HEK293T (cell line): ENCODE measurements around the gene SNAP29.

Source experiments
- CTCF ChIA-PET: fragments of 350-600 bp; formaldehyde crosslinking; extraction: SDS; loops from one replicate; lab custom pipeline; 2021; ENCODE audit warnings: antibody characterized with exemption, inconsistent platforms; lab: Yijun Ruan, JAX
- POLR2A ChIA-PET: fragments of 350-600 bp; formaldehyde crosslinking; extraction: SDS; loops from one replicate; lab custom pipeline; 2020; ENCODE audit warnings: antibody characterized with exemption, inconsistent platforms; lab: Yijun Ruan, JAX
- DNase-seq: peaks from one replicate; pipeline ENCODE4 v3.0.0; 2012; ENCODE audit warnings: mixed read lengths; ENCODE audit errors: extremely low spot score
- ARNT ChIP-seq: fragments of 450-650 bp; IDR thresholded peaks from 2 replicates; pipeline ENCODE4 v1.6.1; 2017; ENCODE audit warnings: mild to moderate bottlenecking
- BHLHE40 ChIP-seq: fragments of 450-650 bp; IDR thresholded peaks from 2 replicates; pipeline ENCODE4 v1.6.1; 2016; ENCODE audit warnings: mild to moderate bottlenecking, moderate library complexity, borderline replicate concordance
- CTBP1 ChIP-seq: fragments of 450-650 bp; IDR thresholded peaks from 2 replicates; pipeline ENCODE4 v1.6.1; 2016; ENCODE audit warnings: borderline replicate concordance
- ELF4 ChIP-seq: fragments of 450-650 bp; IDR thresholded peaks from 2 replicates; pipeline ENCODE4 v1.6.1; 2017; ENCODE audit warnings: antibody characterized with exemption
- FOXA1 ChIP-seq: fragments of 450-650 bp; IDR thresholded peaks from 2 replicates; pipeline ENCODE4 v1.6.1; 2016; ENCODE audit warnings: mild to moderate bottlenecking
- FOXK2 ChIP-seq: fragments of 450-650 bp; IDR thresholded peaks from 2 replicates; pipeline ENCODE4 v1.6.1; 2016; ENCODE audit warnings: mild to moderate bottlenecking
- FOXM1 ChIP-seq: fragments of 450-650 bp; IDR thresholded peaks from 2 replicates; pipeline ENCODE4 v1.6.1; 2017; ENCODE audit warnings: mild to moderate bottlenecking, borderline replicate concordance
- HDGF ChIP-seq: fragments of 450-650 bp; IDR thresholded peaks from 2 replicates; pipeline ENCODE4 v1.6.1; 2017; ENCODE audit warnings: antibody characterized with exemption, borderline replicate concordance
- L3MBTL2 ChIP-seq: fragments of 450-650 bp; conservative IDR thresholded peaks from 2 replicates; pipeline ENCODE4 v1.6.1; 2016; ENCODE audit warnings: mild to moderate bottlenecking
- LEF1 ChIP-seq: fragments of 450-650 bp; IDR thresholded peaks from 2 replicates; pipeline ENCODE4 v1.6.1; 2017; ENCODE audit warnings: mild to moderate bottlenecking, borderline replicate concordance
- NFRKB ChIP-seq: fragments of 450-650 bp; IDR thresholded peaks from 2 replicates; pipeline ENCODE4 v1.6.1; 2016; ENCODE audit warnings: mild to moderate bottlenecking, moderate library complexity
- PKNOX1 ChIP-seq: fragments of 450-650 bp; IDR thresholded peaks from 2 replicates; pipeline ENCODE4 v1.6.1; 2016
- SP1 ChIP-seq: fragments of 450-650 bp; IDR thresholded peaks from 2 replicates; pipeline ENCODE4 v1.6.1; 2017
- SUZ12 ChIP-seq: fragments of 450-650 bp; IDR thresholded peaks from 2 replicates; pipeline ENCODE4 v1.6.1; 2016; ENCODE audit warnings: mild to moderate bottlenecking
- TARDBP ChIP-seq: fragments of 450-650 bp; IDR thresholded peaks from 2 replicates; pipeline ENCODE4 v1.6.1; 2016
- ZNF384 ChIP-seq: fragments of 450-650 bp; IDR thresholded peaks from 2 replicates; pipeline ENCODE4 v1.6.1; 2016

SNAP29 gene

DNA sequence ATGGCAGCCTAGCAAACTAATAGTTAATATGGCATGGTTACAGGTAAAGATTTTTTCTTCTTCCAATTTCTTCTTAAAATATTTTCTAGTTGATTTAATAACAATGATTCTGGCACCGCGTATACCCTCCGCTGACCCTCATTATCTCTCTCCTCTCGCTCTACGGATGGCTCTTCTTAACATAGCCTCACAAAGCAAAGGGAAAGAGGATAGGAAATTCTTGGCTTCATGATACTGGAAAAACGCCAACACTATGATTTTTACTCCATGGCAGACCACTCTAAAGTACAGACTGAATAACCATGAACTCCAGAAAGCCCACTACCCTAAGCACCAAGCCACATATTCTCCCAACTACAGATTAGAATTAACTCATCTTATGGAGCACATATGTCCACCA, 6.3 kb upstream of the SNAP29 start:
- no peak for TF ChIP-seq ARNT
- TF ChIP-seq L3MBTL2: no peak
- TF ChIP-seq LEF1: no peak
- TF ChIP-seq TARDBP: no peak
- TF ChIP-seq CTBP1: no peak
- no peak for TF ChIP-seq FOXK2
- TF ChIP-seq BHLHE40: no peak
- TF ChIP-seq SUZ12: no peak
- CTCF ChIA-PET: no interaction called here
- POLR2A ChIA-PET: no interaction called here
- DNase-seq: no peak

- POLR2A ChIA-PET: interaction anchor here (0.6 kb wide), 1 partner anchor 28 kb away, joined by 3 read pairs; no protein-coding TSS in a partner anchor
- CTCF ChIA-PET: interaction anchor here (0.7 kb wide), 1 partner anchor 420 kb away, joined by 3 read pairs; no protein-coding TSS in a partner anchor
- no peak for DNase-seq
- TF ChIP-seq HDGF: no peak
- no peak for TF ChIP-seq SUZ12
- TF ChIP-seq PKNOX1: no peak
- no peak for TF ChIP-seq TARDBP
- TF ChIP-seq CTBP1: no peak
- TF ChIP-seq ARNT: no peak
- no peak for TF ChIP-seq NFRKB
- TF ChIP-seq L3MBTL2: no peak
- no peak for TF ChIP-seq FOXM1
- no peak for TF ChIP-seq ZNF384
- TF ChIP-seq BHLHE40: no peak
- no peak for TF ChIP-seq FOXK2
- no peak for TF ChIP-seq FOXA1
- no peak for TF ChIP-seq LEF1
- no peak for TF ChIP-seq ELF4
- no peak for TF ChIP-seq SP1
Measured at GRCh38 chr22:20853236-20853660, 5.6 kb upstream of the SNAP29 start.

GRCh38 chr22:20857247-20857643, 1.6 kb upstream of the SNAP29 start:
- POLR2A ChIA-PET: interaction anchor here (0.5 to 1.1 kb wide), 4 partner anchors 8 to 21 kb away, joined by 3 to 5 read pairs (median 4); no protein-coding TSS in a partner anchor
- CTCF ChIA-PET: interaction anchor here (0.6 kb wide), 1 partner anchor 125 kb away, joined by 3 read pairs; the partner anchor contains the start of gene LZTR1
- TF ChIP-seq CTBP1: no peak
- no peak for TF ChIP-seq SP1
- TF ChIP-seq L3MBTL2: no peak
- TF ChIP-seq SUZ12: no peak
- TF ChIP-seq FOXM1: no peak
- no peak for TF ChIP-seq ZNF384
- no peak for TF ChIP-seq ELF4
- no peak for TF ChIP-seq HDGF
- TF ChIP-seq FOXA1: no peak
- DNase-seq: no peak

DNA sequence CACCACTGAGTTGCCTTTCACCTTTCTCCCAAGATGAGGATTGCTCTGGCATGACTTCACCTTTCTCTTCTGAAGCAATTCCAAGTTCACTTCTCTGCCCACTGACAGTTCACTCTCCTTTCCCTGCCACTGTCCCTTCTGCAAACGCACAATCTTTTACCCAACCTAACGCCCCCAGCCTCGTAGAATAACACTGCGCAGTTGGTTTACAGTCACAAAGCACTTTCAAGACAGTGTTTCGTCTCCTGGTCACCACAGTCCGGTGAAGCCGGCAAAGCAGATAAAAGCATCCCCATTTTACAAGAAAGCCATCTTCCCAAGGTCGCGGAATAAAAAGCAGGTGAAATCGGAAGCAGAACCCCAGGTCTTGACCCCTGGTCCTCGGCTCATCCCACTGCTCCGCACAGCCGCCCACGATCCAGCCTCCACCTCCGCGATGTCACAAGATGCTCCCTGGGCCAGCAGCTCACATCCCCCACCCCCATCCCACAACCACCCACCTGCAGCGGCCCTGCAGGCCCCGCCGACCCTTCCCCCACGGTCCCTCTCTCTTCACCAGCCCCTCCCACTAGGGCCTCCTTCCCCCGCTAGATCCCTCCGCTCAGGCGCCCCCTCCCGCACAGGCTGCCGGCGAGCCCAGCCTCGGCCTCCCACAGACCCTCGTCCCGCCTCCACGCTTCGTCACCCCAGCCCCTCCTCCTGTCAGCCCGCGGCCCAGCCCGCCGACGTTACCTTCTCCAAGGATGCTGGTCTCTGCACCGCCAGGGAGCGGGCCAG, 781 bp upstream of the SNAP29 start:
- CTCF ChIA-PET: no interaction called here
- POLR2A ChIA-PET: no interaction called here
- peak; percentile 90 for DNase-seq
- no peak for TF ChIP-seq LEF1
- TF ChIP-seq PKNOX1: peak; percentile 77; the same call in 1 of the 2 replicates
- no peak for TF ChIP-seq ARNT
- TF ChIP-seq FOXK2: no peak
- no peak for TF ChIP-seq FOXA1
- TF ChIP-seq HDGF: no peak
- no peak for TF ChIP-seq NFRKB
- TF ChIP-seq ELF4: no peak
- peak; percentile 63; the same call in 1 of the 2 replicates for TF ChIP-seq CTBP1

DNA sequence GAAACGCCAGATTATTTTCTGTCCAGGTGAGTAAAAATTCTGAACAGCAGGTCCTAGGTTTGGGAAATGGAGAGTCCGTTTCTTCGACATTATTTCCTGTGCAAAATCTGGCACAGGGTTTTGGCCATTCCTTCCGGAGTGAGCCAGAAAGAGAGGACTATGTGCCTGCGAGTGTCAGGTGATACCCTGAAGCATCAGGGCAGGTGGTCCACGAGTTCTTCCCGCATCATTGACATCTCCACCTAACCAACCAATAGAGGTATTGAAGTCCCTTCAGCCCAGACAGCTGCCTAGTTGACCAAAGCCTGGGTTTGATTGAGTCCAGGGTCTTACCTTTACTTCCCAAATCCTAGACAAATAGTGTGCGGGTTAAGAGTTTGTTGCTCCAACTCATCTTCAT, 808 bp downstream of the SNAP29 start:
- DNase-seq: no peak
- no peak for TF ChIP-seq HDGF
- TF ChIP-seq PKNOX1: no peak
- TF ChIP-seq L3MBTL2: no peak
- no peak for TF ChIP-seq ELF4
- TF ChIP-seq FOXM1: no peak
- TF ChIP-seq SP1: no peak
- TF ChIP-seq ARNT: no peak
- no peak for TF ChIP-seq FOXA1
- TF ChIP-seq BHLHE40: no peak
- no peak for TF ChIP-seq SUZ12
- TF ChIP-seq FOXK2: no peak
- TF ChIP-seq LEF1: no peak
- TF ChIP-seq NFRKB: no peak
- no peak for TF ChIP-seq ZNF384
- TF ChIP-seq CTBP1: no peak
- TF ChIP-seq TARDBP: no peak
- POLR2A ChIA-PET: interaction anchor here (1.5 kb wide), 1 partner anchor 8 kb away, joined by 8 read pairs; no protein-coding TSS in a partner anchor
- CTCF ChIA-PET: interaction anchor here (1.4 kb wide), 1 partner anchor 26 kb away, joined by 4 read pairs; no protein-coding TSS in a partner anchor

GRCh38 chr22:20862540-20862939, 3.7 kb downstream of the SNAP29 start:
- DNase-seq: no peak
- TF ChIP-seq ARNT: no peak
- TF ChIP-seq ELF4: no peak
- no peak for TF ChIP-seq TARDBP
- no peak for TF ChIP-seq PKNOX1
- TF ChIP-seq NFRKB: no peak
- TF ChIP-seq CTBP1: no peak
- TF ChIP-seq BHLHE40: no peak
- TF ChIP-seq HDGF: no peak
- no peak for TF ChIP-seq SUZ12
- ChIA-PET CTCF (no interaction called here), POLR2A (no interaction called here)
